ENCODE data around the gene SMAD5.

SMAD5 gene

GRCh38 chr5:136098176-136098575 is 34.5 kb upstream of the SMAD5 start:
- Histone ChIP-seq H3K9me3 (ENCODE audit: control insufficient read depth, low read length) (no peaks in the 10 kb centered on the region), H3K79me2 (no peaks in the 10 kb centered on the region), H3K36me3 (ENCODE audit: control insufficient read depth, insufficient read depth, low read length) (no peaks in the 10 kb centered on the region), H3K27me3 (ENCODE audit: control insufficient read depth, insufficient read depth, low read length) (no peaks in the 10 kb centered on the region), H2AFZ (no peak overlapping the region), H3K4me3 (ENCODE audit: low read depth, low read length) (no peak overlapping the region), H3K4me2 (ENCODE audit: low read length) (no peak overlapping the region), H3K4me1 (no peaks in the 10 kb centered on the region), H3K9ac (no peak overlapping the region), H3K27ac (no peak overlapping the region)
- no peak for TF ChIP-seq CTCF (IDR thresholded peaks at IDR 0.05)

DNA sequence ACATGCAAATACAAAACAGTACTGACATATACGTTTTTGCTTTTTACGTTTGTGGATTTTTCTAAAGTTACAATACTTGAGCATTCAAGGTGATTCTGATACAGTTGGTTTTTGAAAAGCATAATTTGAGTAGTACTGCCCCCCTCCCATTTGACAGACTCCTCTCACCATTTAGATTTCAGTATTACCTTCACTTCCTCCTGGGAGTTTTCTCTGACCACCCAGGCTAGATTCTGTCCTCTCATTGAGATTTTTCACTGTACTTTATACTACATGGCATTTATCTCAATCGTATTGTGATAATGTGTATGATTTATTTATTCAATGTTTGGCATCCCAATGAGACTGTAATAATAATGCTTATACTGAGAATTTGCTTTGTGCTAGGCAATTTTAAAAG is 32.8 kb upstream of the SMAD5 start:
- Histone ChIP-seq H3K79me2 (no peaks in the 10 kb centered on the region), H3K4me2 (ENCODE audit: low read length) (no peak overlapping the region), H3K27me3 (ENCODE audit: control insufficient read depth, insufficient read depth, low read length) (no peaks in the 10 kb centered on the region), H3K9me3 (ENCODE audit: control insufficient read depth, low read length) (no peaks in the 10 kb centered on the region), H3K27ac (no peak overlapping the region), H3K36me3 (ENCODE audit: control insufficient read depth, insufficient read depth, low read length) (no peaks in the 10 kb centered on the region), H3K4me1 (peaks cover 4% of the 10 kb centered on the region), H3K9ac (no peak overlapping the region), H3K4me3 (ENCODE audit: low read depth, low read length) (no peak overlapping the region), H2AFZ (no peak overlapping the region)
- no peak for TF ChIP-seq CTCF (IDR thresholded peaks at IDR 0.05)

- TF ChIP-seq CTCF (IDR thresholded peaks at IDR 0.05) = no peak
- Histone ChIP-seq H3K9me3 (ENCODE audit: control insufficient read depth, low read length) (no peaks in the 10 kb centered on the region), H3K9ac (no peak overlapping the region), H3K4me2 (ENCODE audit: low read length) (no peak overlapping the region), H3K79me2 (no peaks in the 10 kb centered on the region), H3K27ac (no peak overlapping the region), H3K27me3 (ENCODE audit: control insufficient read depth, insufficient read depth, low read length) (no peaks in the 10 kb centered on the region), H3K4me3 (ENCODE audit: low read depth, low read length) (no peak overlapping the region), H3K36me3 (ENCODE audit: control insufficient read depth, insufficient read depth, low read length) (no peaks in the 10 kb centered on the region), H3K4me1 (peaks cover 5% of the 10 kb centered on the region), H2AFZ (no peak overlapping the region)
Measured at GRCh38 chr5:136101884-136102283, 30.8 kb upstream of the SMAD5 start.

GRCh38 chr5:136103118-136103517 is 29.5 kb upstream of the SMAD5 start:
- H3K4me1 ChIP-seq = peaks cover 5% of the 10 kb centered on the region
- no peaks in the 10 kb centered on the region for H3K27me3 ChIP-seq (ENCODE audit: control insufficient read depth, insufficient read depth, low read length)
- no peak overlapping the region for H2AFZ ChIP-seq
- no peak overlapping the region for H3K4me2 ChIP-seq (ENCODE audit: low read length)
- no peak for TF ChIP-seq CTCF (IDR thresholded peaks at IDR 0.05)
- no peak overlapping the region for H3K27ac ChIP-seq
- H3K9me3 ChIP-seq (ENCODE audit: control insufficient read depth, low read length) = no peaks in the 10 kb centered on the region
- H3K36me3 ChIP-seq (ENCODE audit: control insufficient read depth, insufficient read depth, low read length) = no peaks in the 10 kb centered on the region
- no peak overlapping the region for H3K9ac ChIP-seq
- H3K79me2 ChIP-seq = no peaks in the 10 kb centered on the region
- H3K4me3 ChIP-seq (ENCODE audit: low read depth, low read length) = no peak overlapping the region

DNA sequence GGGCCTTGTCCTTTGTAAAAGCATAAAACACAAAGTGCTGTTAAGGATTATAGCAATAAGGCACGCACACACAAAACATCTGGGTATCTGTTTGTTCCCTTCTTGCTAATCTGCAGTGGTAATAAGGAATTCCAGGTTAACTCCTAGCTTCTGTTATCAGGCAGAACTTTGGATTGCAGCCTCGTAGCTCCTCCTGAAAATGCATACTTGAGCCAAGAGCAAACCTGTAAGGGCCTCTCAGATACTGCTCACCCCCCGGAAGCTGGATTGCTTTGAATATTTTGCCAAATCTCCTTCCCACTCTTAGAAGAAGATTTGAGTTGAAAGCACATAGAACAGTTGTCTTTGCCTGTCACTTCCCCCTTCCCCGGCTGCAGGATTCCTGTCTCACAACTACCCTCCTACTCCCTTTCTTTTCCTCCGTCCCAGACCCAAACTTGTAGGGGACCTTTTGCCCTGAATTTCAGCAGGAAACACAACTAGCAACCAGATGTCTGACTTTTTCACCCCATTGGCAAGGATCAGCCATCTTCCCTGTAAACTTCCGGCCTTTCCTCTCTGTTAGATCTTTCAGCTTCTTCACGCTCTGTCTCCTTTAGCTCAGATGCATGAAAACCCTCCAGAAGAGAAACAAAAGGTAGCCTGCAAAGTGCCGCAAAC is 28.2 kb upstream of the SMAD5 start:
- Histone ChIP-seq H3K4me2 (ENCODE audit: low read length) (no peak overlapping the region), H3K27me3 (ENCODE audit: control insufficient read depth, insufficient read depth, low read length) (no peaks in the 10 kb centered on the region), H3K9ac (no peak overlapping the region), H3K4me1 (peaks cover 5% of the 10 kb centered on the region), H2AFZ (peak overlapping the region; percentile 55), H3K9me3 (ENCODE audit: control insufficient read depth, low read length) (no peaks in the 10 kb centered on the region), H3K36me3 (ENCODE audit: control insufficient read depth, insufficient read depth, low read length) (no peaks in the 10 kb centered on the region), H3K27ac (no peak overlapping the region), H3K4me3 (ENCODE audit: low read depth, low read length) (no peak overlapping the region), H3K79me2 (no peaks in the 10 kb centered on the region)
- no peak for TF ChIP-seq CTCF (IDR thresholded peaks at IDR 0.05)

Measured in parathyroid adenoma (tissue), 2 donors.